Skeletal muscle tissue (tissue), 4 donors: ENCODE results near the gene RBFOX1. TPM values are rescaled to one million over a fixed set of nuclear protein-coding genes. Genes with fewer than 3 reads are reported as not detected.

Experiments used
- H3K27ac ChIP-seq: one replicate; pipeline ENCODE4 v1.7.0; 2013; ENCODE audit warnings: mild to moderate bottlenecking, low read depth, low read length, inconsistent platforms
- H3K27me3 ChIP-seq, 3 donors: one replicate each; pipeline ENCODE4 v1.7.0; 2013; ENCODE audit warnings: low read length in 3 of 3; ENCODE audit not compliant: control insufficient read depth in 3 of 3, insufficient read depth in 3 of 3
- H3K36me3 ChIP-seq, 3 donors: one replicate each; pipeline ENCODE4 v1.7.0; 2013; ENCODE audit warnings: low read length in 3 of 3; ENCODE audit not compliant: control insufficient read depth in 3 of 3, insufficient read depth in 3 of 3
- H3K4me1 ChIP-seq, 3 donors: one replicate each; pipeline ENCODE4 v1.7.0; 2013; ENCODE audit warnings: low read length in 3 of 3, mild to moderate bottlenecking in 3 of 3; ENCODE audit not compliant: control insufficient read depth in 3 of 3, insufficient read depth in 3 of 3
- H3K4me3 ChIP-seq, 3 donors: one replicate each; pipeline ENCODE4 v1.7.0; 2013; ENCODE audit warnings: low read length in 3 of 3
- H3K9ac ChIP-seq, 3 donors: one replicate each; pipeline ENCODE4 v1.7.0; 2013; ENCODE audit warnings: low read length in 3 of 3, mild to moderate bottlenecking in 3 of 3, moderate library complexity in 2 of 3, low read depth in 1 of 3
- H3K9me3 ChIP-seq, 3 donors: one replicate each; pipeline ENCODE4 v1.7.0; 2013; ENCODE audit warnings: low read length in 3 of 3; ENCODE audit not compliant: control insufficient read depth in 3 of 3
- total RNA-seq: library from RNA; depleted of rRNA; stranded (reverse); fragments of >200 nt; gene quantifications from one replicate; pipeline ENCODE4 v1.2.3, GENCODE V29; 2014
- donor health status: Osteomylitis.

RBFOX1 gene
- total RNA-seq, 1 donor from 2014 or later, result 26.1 TPM

- no peak overlapping the region for H3K4me3 ChIP-seq
- H3K36me3 ChIP-seq, result no peaks in the 10 kb centered on the region
These were observed 281.6 kb downstream of the RBFOX1 start for GRCh38 chr16:7614021-7614795.

GRCh38 chr16:7615565-7615964 is 282.9 kb downstream of the RBFOX1 start:
- no peaks in the 10 kb centered on the region for H3K4me1 ChIP-seq
- H3K9ac ChIP-seq, result no peak overlapping the region
- no peak overlapping the region for H3K4me3 ChIP-seq
- H3K9me3 ChIP-seq, result no peaks in the 10 kb centered on the region
- H3K36me3 ChIP-seq, result no peaks in the 10 kb centered on the region
- no peak overlapping the region for H3K27ac ChIP-seq
- H3K27me3 ChIP-seq, result no peaks in the 10 kb centered on the region

More at GRCh38 chr16:7614021-7614795, 281.6 kb downstream of the RBFOX1 start:
- no peaks in the 10 kb centered on the region for H3K9me3 ChIP-seq
- H3K27ac ChIP-seq, result no peak overlapping the region
- H3K9ac ChIP-seq, result no peak overlapping the region
- H3K27me3 ChIP-seq, result no peaks in the 10 kb centered on the region
- no peaks in the 10 kb centered on the region for H3K4me1 ChIP-seq

- no peaks in the 10 kb centered on the region for H3K36me3 ChIP-seq
- H3K4me1 ChIP-seq, result no peaks in the 10 kb centered on the region
- no peaks in the 10 kb centered on the region for H3K9me3 ChIP-seq
- H3K9ac ChIP-seq, result no peak overlapping the region
- no peak overlapping the region for H3K27ac ChIP-seq
- H3K4me3 ChIP-seq, result no peak overlapping the region
- no peaks in the 10 kb centered on the region for H3K27me3 ChIP-seq
These were observed 292.5 kb downstream of the RBFOX1 start for GRCh38 chr16:7624871-7625766.

GRCh38 chr16:7628981-7629380 is 296.3 kb downstream of the RBFOX1 start:
- H3K27me3 ChIP-seq, result no peaks in the 10 kb centered on the region

GRCh38 chr16:7629571-7629970 is 296.9 kb downstream of the RBFOX1 start:
- H3K27me3 ChIP-seq, result no peaks in the 10 kb centered on the region
- no peak overlapping the region for H3K9ac ChIP-seq
- no peak overlapping the region for H3K27ac ChIP-seq
- peaks cover 0 to 4% (median 3%) of the 10 kb centered on the region in 3 donors for H3K36me3 ChIP-seq
- no peaks in the 10 kb centered on the region for H3K4me1 ChIP-seq
- no peaks in the 10 kb centered on the region for H3K9me3 ChIP-seq
- H3K4me3 ChIP-seq, result no peak overlapping the region

More at GRCh38 chr16:7628981-7629380, 296.3 kb downstream of the RBFOX1 start:
- H3K4me3 ChIP-seq, result no peak overlapping the region
- no peaks in the 10 kb centered on the region for H3K4me1 ChIP-seq
- H3K9ac ChIP-seq, result no peak overlapping the region
- H3K9me3 ChIP-seq, result no peaks in the 10 kb centered on the region
- H3K36me3 ChIP-seq, result peaks cover 0 to 4% (median 3%) of the 10 kb centered on the region in 3 donors
- no peak overlapping the region for H3K27ac ChIP-seq

- Histone ChIP-seq H3K9me3 (no peaks in the 10 kb centered on the region), H3K27ac (no peak overlapping the region), H3K9ac (no peak overlapping the region), H3K36me3 (peaks cover 0 to 5% (median 0%) of the 10 kb centered on the region in 3 donors), H3K4me1 (no peaks in the 10 kb centered on the region), H3K4me3 (no peak overlapping the region), H3K27me3 (no peaks in the 10 kb centered on the region)
These were observed 304.8 kb downstream of the RBFOX1 start for GRCh38 chr16:7637446-7637845.

GRCh38 chr16:7638306-7638705 is 305.7 kb downstream of the RBFOX1 start:
- H3K9me3 ChIP-seq, result no peaks in the 10 kb centered on the region
- H3K27me3 ChIP-seq, result no peaks in the 10 kb centered on the region
- H3K4me1 ChIP-seq, result no peaks in the 10 kb centered on the region
- peaks cover 0 to 3% (median 0%) of the 10 kb centered on the region in 3 donors for H3K36me3 ChIP-seq
- no peak overlapping the region for H3K9ac ChIP-seq
- no peak overlapping the region for H3K27ac ChIP-seq
- no peak overlapping the region for H3K4me3 ChIP-seq

- Histone ChIP-seq H3K4me3 (no peak overlapping the region), H3K9ac (peak overlapping the region in 1 of 3 donors; percentile 17), H3K9me3 (no peaks in the 10 kb centered on the region), H3K27ac (no peak overlapping the region), H3K4me1 (no peaks in the 10 kb centered on the region), H3K36me3 (peaks cover 0 to 3% (median 0%) of the 10 kb centered on the region in 3 donors), H3K27me3 (no peaks in the 10 kb centered on the region)
These were observed 307.7 kb downstream of the RBFOX1 start for GRCh38 chr16:7640334-7640733.

GRCh38 chr16:7644176-7644575 is 311.5 kb downstream of the RBFOX1 start:
- no peaks in the 10 kb centered on the region for H3K9me3 ChIP-seq

GRCh38 chr16:7644811-7645210 is 312.2 kb downstream of the RBFOX1 start:
- H3K36me3 ChIP-seq, result peaks cover 0 to 3% (median 0%) of the 10 kb centered on the region in 3 donors
- H3K9ac ChIP-seq, result no peak overlapping the region
- H3K27ac ChIP-seq, result no peak overlapping the region
- H3K27me3 ChIP-seq, result no peaks in the 10 kb centered on the region
- H3K9me3 ChIP-seq, result no peaks in the 10 kb centered on the region
- H3K4me1 ChIP-seq, result no peaks in the 10 kb centered on the region
- H3K4me3 ChIP-seq, result no peak overlapping the region

More at GRCh38 chr16:7644176-7644575, 311.5 kb downstream of the RBFOX1 start:
- H3K9ac ChIP-seq, result no peak overlapping the region
- H3K27me3 ChIP-seq, result no peaks in the 10 kb centered on the region
- peaks cover 0 to 3% (median 0%) of the 10 kb centered on the region in 3 donors for H3K36me3 ChIP-seq
- no peaks in the 10 kb centered on the region for H3K4me1 ChIP-seq
- H3K27ac ChIP-seq, result no peak overlapping the region
- no peak overlapping the region for H3K4me3 ChIP-seq
